ENCODE measurements around the gene UFSP2.

- no peak for TF ChIP-seq TCF4 (CRISPR knock-in tag; IDR thresholded peaks at IDR 0.05; ENCODE audit: borderline replicate concordance)
- TF ChIP-seq RARB (CRISPR knock-in tag; IDR thresholded peaks at IDR 0.05), result no peak
- TF ChIP-seq SNAI2 (CRISPR knock-in tag; IDR thresholded peaks at IDR 0.05), result no peak
- no peak for TF ChIP-seq ZFP3 (CRISPR knock-in tag; IDR thresholded peaks at IDR 0.05)
- no peak for TF ChIP-seq ZC3H10 (CRISPR knock-in tag; IDR thresholded peaks at IDR 0.05)
- TF ChIP-seq PATZ1 (CRISPR knock-in tag; IDR thresholded peaks at IDR 0.05; ENCODE audit: borderline replicate concordance), result no peak
- no peak for TF ChIP-seq ARNTL (CRISPR knock-in tag; IDR thresholded peaks at IDR 0.05; ENCODE audit: borderline replicate concordance, low read depth)
- no peak for TF ChIP-seq ZNF70 (CRISPR knock-in tag; IDR thresholded peaks at IDR 0.05)
- TF ChIP-seq ZFP30 (CRISPR knock-in tag; IDR thresholded peaks at IDR 0.05), result no peak
- no peak for TF ChIP-seq TSHZ2 (CRISPR knock-in tag; IDR thresholded peaks at IDR 0.05)
- TF ChIP-seq CSRNP3 (CRISPR knock-in tag; IDR thresholded peaks at IDR 0.05), result no peak
Measured at GRCh38 chr4:185412412-185412811, 13.4 kb downstream of the UFSP2 start.

All from SK-N-SH treated with all-trans-retinoic acid at 6 μM for 48 hours (cell line).